Tibial nerve (tissue), 3 donors: ENCODE data around the gene ARPP21.

Experiments used
- CTCF ChIP-seq, 5 experiments: fragments of 200-600 bp in 3 of 5; fragments of 450-650 bp in 2 of 5; sonication (generic) in 3 of 5; IDR thresholded peaks; one replicate each; pipeline ENCODE4 v1.5.1; 2016 to 2019; ENCODE audit warnings: antibody characterized with exemption in 5 of 5, mild to moderate bottlenecking in 3 of 5, moderate library complexity in 2 of 5
- POLR2A ChIP-seq, 2 donors: fragments of 450-650 bp; IDR thresholded peaks; one replicate each; pipeline ENCODE4 v1.6.1; 2017; ENCODE audit warnings: antibody characterized with exemption in 2 of 2, mild to moderate bottlenecking in 2 of 2, moderate library complexity in 2 of 2

DNA sequence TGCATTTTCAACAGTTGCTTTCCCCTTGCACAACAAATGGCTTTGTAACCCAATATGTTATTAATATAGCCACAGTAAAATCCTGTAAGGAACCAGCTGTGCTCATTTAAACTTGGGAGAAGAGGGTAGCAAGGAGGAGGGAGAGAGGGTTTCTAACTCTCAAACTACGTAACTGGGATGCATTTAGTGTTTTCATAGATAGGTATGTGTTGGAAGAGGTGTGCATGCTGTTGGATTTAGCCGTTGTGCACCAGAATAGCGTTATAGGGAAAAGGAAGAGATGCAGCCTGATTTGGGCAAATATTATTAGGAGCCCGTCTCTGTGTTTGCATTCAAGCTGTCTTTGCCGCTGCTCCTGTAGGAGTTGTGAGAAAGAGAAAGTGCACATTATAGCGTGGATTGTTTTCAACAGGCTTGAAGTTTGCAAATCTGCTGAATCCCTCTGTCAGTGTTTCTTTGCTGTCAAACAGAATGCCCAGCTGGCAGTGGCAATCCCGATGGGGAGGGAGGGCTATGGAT is 39.4 kb downstream of the ARPP21 start:
- TF ChIP-seq POLR2A (IDR thresholded peaks at IDR 0.05), result no peak
- no peak for TF ChIP-seq CTCF (IDR thresholded peaks at IDR 0.05)
